Esophagus muscularis mucosa (tissue), 4 donors: ENCODE data around the gene SUPT6H. TPM values are rescaled to one million over a fixed set of nuclear protein-coding genes. Genes with fewer than 3 reads are reported as not detected.
"Not testable (repeated sequence)": the region's sequence is repeated elsewhere in the genome, so short reads cannot be mapped to it uniquely, and the experiment has no call there.

Experiments used
- DNase-seq: peaks from one replicate; pipeline ENCODE4 v3.0.0-alpha.2; 2017; ENCODE audit errors: extremely low spot score
- H3K27ac ChIP-seq, 4 donors: fragments of 200-600 bp; sonication (generic); replicated peaks in 1 of 4; 1 replicate in 3 of 4; 2 replicates in 1 of 4; pipeline ENCODE4 v1.5.1; 2016 to 2019; ENCODE audit warnings: mild to moderate bottlenecking in 1 of 4
- H3K27me3 ChIP-seq, 4 donors: fragments of 200-600 bp; sonication (generic); one replicate each; pipeline versions ENCODE4 v1.5.1 to v1.6.0; 2016 to 2019
- H3K36me3 ChIP-seq, 4 donors: fragments of 200-600 bp; sonication (generic); one replicate each; pipeline ENCODE4 v1.5.1; 2016 to 2019
- H3K4me1 ChIP-seq, 4 donors: fragments of 200-600 bp; sonication (generic); one replicate each; pipeline ENCODE4 v1.5.1; 2016 to 2019
- H3K4me3 ChIP-seq, 4 donors: fragments of 200-600 bp; sonication (generic); 1 replicate in 2 of 4; 2 replicates in 2 of 4; pipeline ENCODE4 v1.5.1; 2016 to 2019; ENCODE audit warnings: mild to moderate bottlenecking in 4 of 4, moderate library complexity in 1 of 4
- H3K9me3 ChIP-seq, 4 donors: fragments of 200-600 bp; sonication (generic); 1 replicate in 3 of 4; 2 replicates in 1 of 4; pipeline ENCODE4 v1.5.1; 2016 to 2019
- CTCF ChIP-seq, 3 experiments: fragments of 200-600 bp in 2 of 3; fragments of 450-650 bp in 1 of 3; sonication (generic) in 2 of 3; IDR thresholded peaks; one replicate each; pipeline ENCODE4 v1.5.1; 2017 to 2019; ENCODE audit warnings: antibody characterized with exemption in 3 of 3, mild to moderate bottlenecking in 2 of 3, moderate library complexity in 1 of 3
- EP300 ChIP-seq: sonication (generic); formaldehyde crosslinking; IDR thresholded peaks from one replicate; pipeline ENCODE4 v1.6.1; 2017; ENCODE audit warnings: antibody characterized with exemption
- POLR2A ChIP-seq: fragments of 450-650 bp; IDR thresholded peaks from one replicate; pipeline ENCODE4 v1.6.1; 2017; ENCODE audit warnings: antibody characterized with exemption, moderate library complexity, mild to moderate bottlenecking, low read depth
- POLR2AphosphoS5 ChIP-seq, 2 donors: sonication (generic); formaldehyde crosslinking; IDR thresholded peaks; one replicate each; pipeline ENCODE4 v1.6.1; 2017; ENCODE audit warnings: antibody characterized with exemption in 2 of 2
- WGBS: methylation state at CpG from one replicate; pipeline ENCODE4 v1.1.5; 2018; 5-methylcytosine and 5-hydroxymethylcytosine counted together
- intact Hi-C: fragments of 100-400 bp; cut with DNase I; formaldehyde crosslinking; loops from one replicate; pipeline ENCODE4 v1.15.1; 2023
- total RNA-seq, 4 donors: library from RNA; depleted of rRNA; stranded (reverse); fragments of >200 nt; gene quantifications; one replicate each; pipeline versions ENCODE4 v1.1.0 to v1.2.1, GENCODE V29; 2016

Gene SUPT6H
- total RNA-seq, 4 donors from 2014 or later: 57.3 to 84.4 (median 71.1) TPM

- Histone ChIP-seq H3K4me3 (no peak overlapping the region), H3K27me3 (no peaks in the 10 kb centered on the region), H3K36me3 (peaks cover 0 to 6% (median 0%) of the 10 kb centered on the region in 4 donors), H3K9me3 (no peaks in the 10 kb centered on the region), H3K27ac (no peak overlapping the region), H3K4me1 (peaks cover 0 to 9% (median 5%) of the 10 kb centered on the region in 4 donors)
- TF ChIP-seq POLR2AphosphoS5 (IDR thresholded peaks at IDR 0.05) (no peak), EP300 (no peak), POLR2A (no peak), CTCF (IDR thresholded peaks at IDR 0.05) (no peak)
- DNase-seq: no peak
- intact Hi-C loops: no loop called here
- 83% methylated on average over 1 of the region's 1 CpG for WGBS
Observed at GRCh38 chr17:28733346-28733745, 71.3 kb downstream of the SUPT6H start.

GRCh38 chr17:28734712-28735241 is 72.8 kb downstream of the SUPT6H start:
- DNase-seq: no peak
- 92% methylated on average over 9 of the region's 10 CpGs for WGBS
- intact Hi-C loops: no loop called here
- Histone ChIP-seq H3K4me1 (no peaks in the 10 kb centered on the region), H3K36me3 (peaks cover 0 to 6% (median 0%) of the 10 kb centered on the region in 4 donors), H3K27ac (no peak overlapping the region), H3K4me3 (no peak overlapping the region), H3K27me3 (no peaks in the 10 kb centered on the region), H3K9me3 (no peaks in the 10 kb centered on the region)
- TF ChIP-seq CTCF (IDR thresholded peaks at IDR 0.05) (no peak), POLR2AphosphoS5 (IDR thresholded peaks at IDR 0.05) (no peak), POLR2A (no peak), EP300 (no peak)

- TF ChIP-seq POLR2AphosphoS5 (IDR thresholded peaks at IDR 0.05) (no peak), POLR2A (no peak), EP300 (no peak), CTCF (IDR thresholded peaks at IDR 0.05) (no peak)
- Histone ChIP-seq H3K27me3 (no peaks in the 10 kb centered on the region), H3K27ac (no peak overlapping the region), H3K9me3 (no peaks in the 10 kb centered on the region), H3K36me3 (peaks cover 0 to 6% (median 0%) of the 10 kb centered on the region in 4 donors), H3K4me1 (no peaks in the 10 kb centered on the region), H3K4me3 (no peak overlapping the region)
- 88% methylated on average over 5 of the region's 5 CpGs for WGBS
- intact Hi-C loops: no loop called here
- DNase-seq: no peak
Observed at GRCh38 chr17:28735242-28735722, 73.3 kb downstream of the SUPT6H start.

GRCh38 chr17:28735913-28736769 is 74.1 kb downstream of the SUPT6H start:
- H3K36me3 ChIP-seq, intact Hi-C loops, H3K27me3 ChIP-seq, H3K4me3 ChIP-seq, H3K9me3 ChIP-seq, H3K4me1 ChIP-seq, H3K27ac ChIP-seq, DNase-seq: not testable (repeated sequence)
- whole genome bisulfite sequencing: 91% methylated on average over 8 of the region's 8 CpGs

- H3K36me3 ChIP-seq: peaks cover 0 to 6% (median 0%) of the 10 kb centered on the region in 4 donors
- no peak overlapping the region for H3K27ac ChIP-seq
- H3K27me3 ChIP-seq: no peaks in the 10 kb centered on the region
- no peaks in the 10 kb centered on the region for H3K4me1 ChIP-seq
- no peak overlapping the region for H3K4me3 ChIP-seq
- intact Hi-C loops: no loop called here
- TF ChIP-seq POLR2AphosphoS5 (IDR thresholded peaks at IDR 0.05): no peak
- no peak for TF ChIP-seq EP300
- TF ChIP-seq CTCF (IDR thresholded peaks at IDR 0.05): no peak
- no peak for TF ChIP-seq POLR2A
- no peak for DNase-seq
- no peaks in the 10 kb centered on the region for H3K9me3 ChIP-seq
- 100% methylated on average over 1 of the region's 12 CpGs for WGBS
Observed at GRCh38 chr17:28737316-28737715, 75.3 kb downstream of the SUPT6H start.
